RPMI8226 (cell line): ENCODE data around the gene ZNF428.

Experiments used
- DNase-seq: peaks from one replicate; pipeline ENCODE4 v3.0.0-alpha.2; 2015

ZNF428 gene

GRCh38 chr19:43561139-43561970 lies 58.1 kb downstream of the ZNF428 start:
- no peak for DNase-seq

DNA sequence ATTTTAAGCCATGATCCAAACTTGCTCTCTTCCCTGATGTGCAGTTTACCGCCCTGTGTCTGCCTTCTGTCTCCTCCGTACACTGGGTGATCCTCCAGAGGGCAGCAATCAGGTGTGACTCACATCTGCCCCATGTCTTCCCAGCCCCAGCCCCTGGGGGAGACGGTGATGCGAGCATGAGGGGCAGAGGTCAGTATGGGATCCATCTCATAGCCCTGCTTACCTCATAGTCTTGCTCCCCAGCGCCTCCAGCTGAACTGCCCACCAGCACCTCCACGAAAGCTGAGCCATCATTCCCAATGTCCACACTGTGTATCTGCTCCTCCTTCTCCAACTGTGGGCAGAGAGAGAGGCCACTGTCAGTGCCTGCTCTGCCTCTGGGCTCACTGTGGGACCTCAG lies 58.7 kb downstream of the ZNF428 start:
- no peak for DNase-seq
